ENCODE measurements around the gene GTF2A2.

- TF ChIP-seq CTCF (IDR thresholded peaks at IDR 0.05 in 2 of 3, conservative IDR thresholded peaks at IDR 0.05 in 1 of 3; ENCODE audit: control insufficient read depth in 2 of 3, extremely low read depth in 1 of 3, insufficient read depth in 1 of 3, low read depth in 3 of 3, low read length in 3 of 3) = peak; percentile 9 to 23 (median 17); a peak in 2 of 6 replicates
- no peak for TF ChIP-seq USF1 (IDR thresholded peaks at IDR 0.05; ENCODE audit: borderline replicate concordance, extremely low read length, insufficient read depth, low read depth, low read length)
- 0 out of 2 replicates have a peak, but pooled peaks have one; percentile 10 for TF ChIP-seq RAD21 (IDR thresholded peaks at IDR 0.05; ENCODE audit: insufficient read depth, low read depth, low read length)
- TF ChIP-seq CEBPB (IDR thresholded peaks at IDR 0.05; ENCODE audit: borderline replicate concordance in 1 of 2, low read depth in 2 of 2, low read length in 2 of 2) = no peak
- TF ChIP-seq RFX5 (IDR thresholded peaks at IDR 0.05; ENCODE audit: low read depth, low read length) = no peak
Measured at GRCh38 chr15:59632714-59633113, 24.6 kb downstream of the GTF2A2 start.
